GM19467 (cell line): ENCODE results near the gene APOBEC4.
"Not testable (repeated sequence)": the region's sequence is repeated elsewhere in the genome, so short reads cannot be mapped to it uniquely, and the experiment has no call there.

ENCODE experiments used
- ATAC-seq: cut with Tn5 transposase; IDR thresholded peaks from one replicate; pipeline ENCODE4 v1.9.1; 2021; ENCODE audit warnings: mild to moderate bottlenecking, moderate library complexity; ENCODE audit not compliant: unreplicated experiment

APOBEC4 gene, protein sequence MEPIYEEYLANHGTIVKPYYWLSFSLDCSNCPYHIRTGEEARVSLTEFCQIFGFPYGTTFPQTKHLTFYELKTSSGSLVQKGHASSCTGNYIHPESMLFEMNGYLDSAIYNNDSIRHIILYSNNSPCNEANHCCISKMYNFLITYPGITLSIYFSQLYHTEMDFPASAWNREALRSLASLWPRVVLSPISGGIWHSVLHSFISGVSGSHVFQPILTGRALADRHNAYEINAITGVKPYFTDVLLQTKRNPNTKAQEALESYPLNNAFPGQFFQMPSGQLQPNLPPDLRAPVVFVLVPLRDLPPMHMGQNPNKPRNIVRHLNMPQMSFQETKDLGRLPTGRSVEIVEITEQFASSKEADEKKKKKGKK

DNA sequence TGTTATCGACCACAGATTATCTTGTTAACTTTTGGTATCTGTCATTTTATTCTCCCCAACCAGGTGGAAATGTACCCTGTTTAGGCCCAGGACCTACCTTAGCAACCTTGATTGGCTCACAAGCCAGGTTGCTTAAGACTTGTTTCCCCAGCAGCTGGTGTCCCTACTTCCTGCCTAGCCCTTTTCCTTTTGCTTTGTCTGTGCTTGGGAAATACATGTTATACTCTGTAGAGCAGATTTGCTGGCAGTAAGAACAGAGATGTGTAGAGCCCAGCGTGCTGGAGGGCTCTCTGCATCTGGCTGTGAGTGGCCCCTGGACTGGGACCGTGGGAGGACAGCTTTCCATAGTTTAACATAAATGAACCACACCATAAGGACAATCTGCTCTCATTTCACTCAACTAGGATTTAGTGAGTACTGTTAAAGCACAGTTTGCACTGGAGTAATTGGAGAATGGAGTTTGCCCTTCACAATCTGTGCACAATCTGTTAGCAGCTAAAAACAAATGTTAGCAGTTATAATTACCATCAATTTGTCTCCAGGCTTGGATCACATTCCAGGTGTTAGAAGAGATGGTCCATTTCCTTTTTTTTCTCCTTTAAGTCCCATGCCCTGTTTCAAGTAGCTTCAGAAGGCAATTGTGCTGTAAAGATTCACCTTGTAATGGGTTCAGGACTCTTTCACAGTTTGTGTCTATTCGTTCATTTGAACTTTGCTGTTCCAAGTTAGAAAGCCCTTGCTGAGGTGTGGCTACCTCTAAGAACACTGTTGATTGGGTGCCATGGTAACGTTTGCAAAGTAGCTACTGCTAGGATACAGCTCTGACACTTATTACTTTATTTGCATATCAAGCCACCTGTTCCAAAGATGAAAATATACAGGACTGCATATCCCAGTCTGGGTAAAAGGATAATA is at the start of gene APOBEC4:
Gene APOBEC4 (minus strand): TSS at position 770 of the 915 bp plus-strand sequence. CDS start 4,535 bp downstream, outside the sequence.
- ATAC-seq, result no peak

DNA sequence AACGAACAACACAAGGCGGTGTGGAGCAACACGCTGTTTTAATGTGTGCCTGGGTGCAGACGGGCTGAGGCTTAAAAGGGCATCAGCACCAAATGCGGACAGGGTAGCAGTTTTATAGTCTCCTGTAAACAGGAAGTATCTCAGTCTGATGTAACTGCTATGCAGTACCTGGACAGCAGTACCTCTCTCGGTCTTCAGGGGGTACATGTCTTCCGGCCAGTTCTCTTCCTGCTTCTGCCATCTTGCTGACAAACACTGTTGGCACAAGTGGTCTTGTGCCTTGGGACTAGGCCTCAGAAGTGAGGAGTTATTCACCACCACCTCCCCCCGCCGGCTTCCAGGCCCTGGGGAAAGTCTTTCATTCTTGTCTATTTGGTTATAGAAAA is 49.7 kb upstream of the APOBEC4 start:
- no peak for ATAC-seq

DNA sequence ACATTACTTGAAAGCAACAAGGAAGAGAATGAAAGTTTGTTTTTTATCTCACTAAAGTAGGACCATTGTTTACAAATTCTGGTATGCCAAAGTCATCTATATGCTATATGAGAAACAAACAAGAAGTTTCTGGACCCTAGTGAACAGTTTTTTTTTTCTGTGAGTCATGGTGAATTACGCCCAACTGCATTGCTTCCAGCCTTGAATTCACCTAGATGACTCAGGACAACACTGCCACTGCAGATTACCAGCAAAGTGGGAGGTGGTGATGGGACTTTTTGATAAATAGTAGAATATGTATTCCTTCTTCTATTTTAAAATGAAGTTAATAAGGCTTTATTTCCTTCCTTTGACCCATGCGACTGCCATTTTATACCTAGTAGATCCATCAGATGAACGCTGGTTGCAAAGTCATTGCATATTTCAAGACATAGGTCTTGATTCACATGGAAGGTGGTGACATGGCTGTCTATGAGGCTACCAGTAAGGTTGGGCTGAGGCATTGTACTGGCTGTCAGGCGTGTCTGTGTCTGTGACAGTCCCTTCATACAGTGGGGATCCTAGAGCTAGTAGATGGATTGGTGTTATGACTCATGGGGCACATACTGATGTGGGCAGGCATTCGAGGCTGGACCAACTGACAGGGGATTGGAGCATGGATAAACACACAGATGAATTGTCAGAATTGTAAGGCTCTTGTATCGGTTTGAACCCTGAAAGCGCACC is 49.1 kb upstream of the APOBEC4 start:
- no peak for ATAC-seq

DNA sequence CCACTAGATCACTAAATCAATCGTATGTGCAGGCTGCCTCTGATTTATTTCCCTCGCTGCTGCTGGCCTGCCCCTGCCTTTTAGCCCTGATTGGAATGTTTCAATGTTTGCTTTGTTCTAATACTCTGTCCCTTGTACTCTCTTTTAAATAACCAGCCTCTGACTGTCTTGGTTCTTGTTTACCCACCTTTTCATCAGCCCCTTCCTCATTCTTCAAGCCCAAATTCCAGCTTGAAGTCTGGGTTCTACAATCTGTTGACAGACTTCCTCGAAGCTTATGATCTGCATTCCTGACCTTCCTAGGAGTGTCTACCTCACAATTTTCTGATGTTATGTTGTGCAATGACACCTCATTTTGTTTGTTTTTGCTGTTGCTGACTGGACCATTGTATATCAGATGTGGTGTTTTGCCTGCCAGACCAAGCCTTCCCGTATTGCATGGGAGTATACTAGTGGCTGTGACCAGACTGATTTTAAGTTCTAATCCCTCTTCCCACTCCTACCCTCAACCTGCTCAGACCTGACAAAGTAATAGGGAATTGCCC is 46.6 kb upstream of the APOBEC4 start:
- no peak for ATAC-seq

DNA sequence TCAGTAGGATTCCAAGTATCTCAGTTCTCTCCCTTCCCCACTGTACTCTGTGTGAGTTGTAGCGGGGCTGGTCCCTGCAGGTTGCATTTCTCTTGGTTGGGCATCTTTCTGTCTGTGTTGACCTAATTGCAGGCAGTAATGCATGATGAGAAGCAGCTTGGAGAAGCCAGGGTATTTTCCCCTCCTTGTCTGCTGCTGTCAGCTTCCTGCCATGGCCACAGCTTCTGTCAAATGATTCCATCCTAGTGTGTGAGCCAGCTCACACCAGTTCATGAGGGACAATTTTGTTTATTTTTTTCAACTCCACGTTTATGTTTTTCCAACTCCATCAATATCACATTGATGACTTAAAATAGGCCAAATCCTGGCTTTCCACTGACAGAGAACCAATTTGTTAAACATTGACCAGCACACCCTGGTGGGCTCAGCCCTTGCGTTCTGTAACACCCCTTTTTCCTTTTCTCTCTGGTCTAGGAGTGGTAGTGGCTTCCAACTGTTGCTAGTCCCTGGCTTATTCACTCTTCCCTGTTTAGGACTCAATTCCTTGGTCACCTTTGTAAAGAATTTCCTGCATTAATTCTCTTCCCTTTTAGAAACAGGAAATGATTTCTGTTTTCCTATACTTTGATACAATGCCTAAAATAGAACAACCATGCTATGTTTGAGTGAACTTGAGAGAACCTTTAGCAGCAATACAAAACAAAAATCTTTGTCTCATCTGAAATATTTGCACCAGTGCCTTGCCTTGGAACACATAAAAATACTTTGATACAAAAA is 44.9 kb upstream of the APOBEC4 start:
- ATAC-seq, result no peak

DNA sequence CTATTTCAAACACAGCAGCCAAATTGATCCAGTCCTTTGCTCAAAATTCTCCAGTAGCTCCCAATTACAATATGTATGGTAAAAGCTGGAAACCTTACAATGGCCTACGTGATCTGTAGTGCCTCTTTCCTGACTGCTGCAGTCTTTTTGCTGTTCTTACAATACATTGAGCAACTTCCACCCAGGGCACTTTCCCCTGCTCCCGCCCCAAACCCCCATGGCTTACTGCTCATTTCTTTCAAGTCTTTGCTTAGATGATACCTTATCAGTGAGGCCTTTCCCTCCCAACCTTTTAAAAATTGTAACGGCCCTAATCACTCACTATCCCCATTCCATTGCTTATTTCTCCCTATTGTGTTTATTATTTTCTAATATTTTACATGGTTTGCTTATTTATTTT is 43.9 kb upstream of the APOBEC4 start:
- ATAC-seq, result no peak

DNA sequence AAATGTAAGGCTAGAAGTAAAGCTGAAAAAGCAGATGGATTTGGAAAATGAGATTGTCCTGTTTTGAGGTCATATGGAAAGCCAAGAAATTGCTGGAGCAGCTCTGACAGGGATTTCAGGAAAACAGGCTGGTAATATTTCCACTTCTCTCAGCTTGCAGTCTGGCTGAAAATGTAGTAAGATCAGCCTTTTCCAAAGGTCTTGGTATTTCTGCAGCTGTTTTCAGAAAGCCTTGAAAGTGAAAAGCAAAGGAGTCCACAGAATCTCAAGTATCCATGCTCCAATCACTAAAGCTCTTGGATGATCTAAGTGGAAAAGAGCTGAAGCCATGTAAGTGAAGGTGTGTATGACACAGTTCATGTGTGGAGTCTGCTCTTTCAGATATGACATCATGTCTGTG is 41.6 kb upstream of the APOBEC4 start:
- ATAC-seq, result no peak

DNA sequence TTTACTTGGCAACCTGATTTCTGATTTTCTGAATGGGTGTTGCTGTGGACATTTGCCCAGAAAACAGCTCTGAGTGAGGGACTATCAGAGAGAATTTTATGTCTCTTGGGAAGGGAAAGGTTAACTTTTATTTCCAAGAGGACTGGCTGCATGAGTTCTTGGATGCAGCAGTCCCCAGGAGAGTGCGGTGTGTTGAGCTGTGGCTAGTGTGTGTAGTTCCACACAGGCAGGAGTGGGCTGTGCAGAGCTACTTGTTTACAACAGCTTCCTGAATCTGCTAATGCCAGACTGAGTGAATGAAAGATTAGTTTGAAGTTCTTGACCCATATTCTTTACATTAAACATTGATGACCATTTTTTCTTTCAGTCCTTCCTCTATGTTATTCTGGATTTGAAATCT is 41.0 kb upstream of the APOBEC4 start:
- no peak for ATAC-seq

DNA sequence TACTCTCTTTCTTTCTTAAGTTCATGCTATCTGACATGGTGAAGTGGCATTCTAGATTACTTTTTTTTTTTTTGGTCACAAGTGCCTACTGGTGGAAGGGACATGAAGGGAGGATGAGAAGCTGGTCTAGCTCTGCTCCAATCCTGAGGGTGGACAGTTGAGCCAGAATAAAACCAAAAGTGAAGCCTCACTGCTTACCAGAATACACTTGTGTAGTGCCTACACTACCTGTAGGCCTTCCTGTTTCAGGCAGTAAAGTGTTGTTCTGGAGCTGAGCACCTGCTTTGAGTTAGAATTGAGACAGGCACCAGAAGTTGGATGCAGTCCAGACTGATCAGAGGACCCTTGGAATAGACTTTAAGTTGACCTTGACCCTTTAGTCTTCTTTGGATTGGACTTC is 40.4 kb upstream of the APOBEC4 start:
- no peak for ATAC-seq

DNA sequence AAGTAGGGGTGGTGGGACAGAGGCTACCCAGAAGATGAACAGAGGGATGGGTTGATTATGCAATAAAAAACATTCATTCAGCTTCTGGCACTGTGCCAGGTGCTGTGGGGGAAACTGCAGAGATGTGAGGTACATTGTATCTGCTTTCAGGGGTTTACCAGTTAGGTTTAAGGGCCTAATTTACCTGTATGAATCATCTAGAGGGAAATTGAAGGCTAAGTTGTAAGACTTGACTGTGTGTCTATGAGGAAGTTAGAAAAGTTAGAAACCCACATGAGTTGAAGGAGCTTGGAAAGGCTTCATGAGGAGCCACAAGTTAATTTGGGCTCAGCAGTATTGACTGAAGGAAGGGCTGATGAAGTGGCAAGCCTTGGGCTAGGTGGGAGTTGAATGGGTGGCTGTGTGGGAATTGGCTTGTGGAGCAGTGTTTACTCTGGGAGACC is 36.7 kb upstream of the APOBEC4 start:
- ATAC-seq, result no peak

DNA sequence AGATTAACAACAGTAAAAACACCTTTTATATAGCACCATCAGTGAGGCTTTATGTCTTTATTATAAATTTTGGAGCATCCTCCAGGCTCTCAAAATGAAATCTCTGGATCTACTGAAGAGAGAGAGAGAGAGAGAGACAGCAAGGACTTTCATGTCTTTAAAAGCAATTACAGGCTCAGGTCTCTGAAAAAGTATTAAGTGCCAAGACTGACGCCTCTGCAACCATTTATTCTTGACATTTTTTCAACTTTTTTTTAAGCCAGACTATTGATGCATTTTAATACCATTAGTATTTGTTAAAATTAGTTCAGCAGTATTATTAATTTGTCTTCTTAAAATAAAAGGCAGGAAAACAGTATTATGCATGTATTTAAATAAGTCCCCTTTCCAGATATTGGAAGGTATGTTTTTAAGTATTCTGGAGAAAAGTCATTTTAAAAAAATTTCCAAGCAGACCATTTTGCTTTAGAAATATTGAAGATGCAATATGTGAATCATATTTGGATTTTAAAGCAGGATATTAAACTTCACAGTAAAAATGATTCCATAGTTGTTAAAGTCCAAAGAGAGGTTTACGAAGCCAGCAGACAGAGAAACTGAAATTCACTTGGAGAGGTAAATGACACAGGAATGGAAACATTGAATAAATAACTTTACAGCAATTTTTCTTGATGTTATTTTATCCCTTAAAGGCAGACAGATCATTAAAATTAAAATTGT is 35.4 kb upstream of the APOBEC4 start:
- no peak for ATAC-seq

DNA sequence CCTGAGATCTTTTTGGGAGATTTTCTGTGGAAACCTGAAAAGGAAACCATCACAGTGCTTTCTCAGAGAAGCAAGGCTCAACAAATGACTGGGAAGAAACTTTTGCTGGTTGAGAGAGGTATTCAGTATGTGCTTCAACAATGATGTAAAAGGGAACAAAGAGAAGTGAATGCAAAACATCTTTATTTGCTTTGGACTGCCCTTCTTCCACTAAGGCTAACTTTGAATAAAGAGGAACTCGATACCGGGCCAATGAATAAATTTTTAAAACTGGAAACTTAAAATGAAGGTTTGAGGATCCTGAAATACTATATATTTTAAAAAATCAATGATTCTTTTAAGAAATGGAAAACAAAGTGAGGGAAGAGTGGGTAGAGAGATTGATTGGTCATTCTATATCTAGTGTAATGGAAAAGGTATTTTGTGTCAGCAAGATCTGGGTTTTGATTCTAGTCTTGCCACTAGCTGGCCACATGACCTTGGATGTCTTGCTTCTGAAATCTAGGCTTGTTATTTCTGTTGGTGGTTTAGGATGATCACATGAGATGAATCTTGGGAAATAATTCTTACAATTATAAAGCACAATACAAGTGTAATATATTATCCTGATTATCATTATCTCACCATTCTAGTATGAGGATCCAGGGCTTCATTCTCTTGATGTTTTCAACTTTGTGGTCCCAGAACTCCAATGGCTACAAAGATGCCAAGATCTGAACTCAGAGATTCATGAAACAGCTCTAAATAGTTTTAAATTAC is 34.6 kb upstream of the APOBEC4 start:
- ATAC-seq, result no peak

DNA sequence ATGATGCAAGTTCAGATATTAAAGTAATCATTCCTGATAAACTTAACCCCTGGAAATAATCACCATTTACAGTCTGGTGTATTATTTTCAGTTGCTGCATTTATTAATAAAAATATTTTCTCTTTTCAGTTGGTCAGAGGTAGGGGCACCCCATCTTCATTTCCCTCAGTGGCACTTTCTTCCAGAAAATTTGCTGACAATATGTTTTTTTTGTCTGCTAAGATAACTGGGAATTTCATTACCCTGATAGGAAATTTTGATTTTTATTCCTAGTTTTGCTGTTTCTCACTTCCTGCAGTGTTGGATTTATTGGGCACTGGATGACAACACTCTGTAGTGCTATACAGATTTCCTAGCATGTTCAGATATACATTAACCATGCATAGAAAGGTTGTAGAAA is 33.1 kb upstream of the APOBEC4 start:
- ATAC-seq, result no peak

DNA sequence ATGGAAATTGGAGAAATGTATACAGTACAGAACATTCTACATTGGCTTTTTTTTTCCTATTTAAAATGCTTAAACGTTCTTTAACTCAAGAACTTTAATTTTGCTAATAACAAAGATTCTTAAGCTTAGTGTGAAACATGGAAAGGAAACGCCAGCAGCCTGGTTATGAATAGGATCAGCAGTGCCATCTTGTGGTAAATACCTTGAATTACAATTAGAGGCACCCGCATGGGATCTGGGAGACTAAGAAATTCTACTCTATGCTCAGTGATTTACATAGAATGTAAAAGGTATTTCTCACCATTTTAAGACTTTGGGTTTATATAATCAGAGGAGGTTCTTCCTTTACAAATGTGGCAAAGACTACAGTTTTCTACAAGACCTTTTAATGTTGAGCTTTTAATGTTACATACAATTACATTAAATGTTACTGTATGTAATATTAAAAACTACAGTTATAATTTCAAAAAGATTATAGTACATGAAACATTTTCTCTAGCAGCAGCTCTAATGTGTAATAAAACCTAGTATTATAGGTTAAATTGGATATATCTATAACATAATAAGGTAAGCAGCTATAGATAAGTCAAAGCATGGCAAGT is 32.1 kb upstream of the APOBEC4 start:
- ATAC-seq, result no peak

DNA sequence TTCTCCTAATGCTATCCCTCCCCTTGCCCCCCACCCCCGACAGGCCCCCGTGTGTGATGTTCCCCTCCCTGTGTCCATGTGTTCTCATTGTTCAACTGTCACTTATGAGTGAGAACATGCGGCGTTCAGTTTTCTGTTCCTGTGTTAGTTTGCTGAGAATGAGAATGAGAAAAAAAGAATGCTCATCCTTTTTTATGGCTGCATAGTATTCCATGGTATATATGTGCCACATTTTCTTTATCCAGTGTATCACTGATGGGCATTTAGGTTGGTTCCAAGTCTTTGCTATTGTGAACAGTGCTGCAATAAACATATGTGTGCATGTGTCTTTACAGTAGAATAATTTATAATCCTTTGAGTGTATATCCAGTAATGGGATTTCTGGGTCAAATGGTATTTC is 26.2 kb upstream of the APOBEC4 start:
- ATAC-seq, result not testable (repeated sequence)

DNA sequence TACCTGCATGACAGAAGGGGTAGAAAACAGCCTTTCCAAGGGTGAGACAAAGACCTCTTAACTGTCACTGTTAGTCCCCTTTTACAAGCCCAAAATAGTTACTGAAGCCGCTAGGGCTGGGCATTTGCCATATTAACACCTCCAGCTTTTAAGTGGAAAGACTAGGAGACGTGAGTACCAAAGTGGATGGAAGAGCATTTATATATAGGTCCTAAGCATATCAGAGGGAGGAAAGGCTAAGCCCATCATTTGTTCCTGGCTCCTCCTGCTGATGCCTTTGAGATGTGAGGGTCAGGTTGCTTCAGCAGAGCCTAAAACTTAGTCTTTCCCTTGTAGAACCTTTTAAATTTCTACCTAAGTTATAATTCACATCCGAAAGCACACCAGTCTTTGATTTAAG is 25.7 kb upstream of the APOBEC4 start:
- no peak for ATAC-seq

DNA sequence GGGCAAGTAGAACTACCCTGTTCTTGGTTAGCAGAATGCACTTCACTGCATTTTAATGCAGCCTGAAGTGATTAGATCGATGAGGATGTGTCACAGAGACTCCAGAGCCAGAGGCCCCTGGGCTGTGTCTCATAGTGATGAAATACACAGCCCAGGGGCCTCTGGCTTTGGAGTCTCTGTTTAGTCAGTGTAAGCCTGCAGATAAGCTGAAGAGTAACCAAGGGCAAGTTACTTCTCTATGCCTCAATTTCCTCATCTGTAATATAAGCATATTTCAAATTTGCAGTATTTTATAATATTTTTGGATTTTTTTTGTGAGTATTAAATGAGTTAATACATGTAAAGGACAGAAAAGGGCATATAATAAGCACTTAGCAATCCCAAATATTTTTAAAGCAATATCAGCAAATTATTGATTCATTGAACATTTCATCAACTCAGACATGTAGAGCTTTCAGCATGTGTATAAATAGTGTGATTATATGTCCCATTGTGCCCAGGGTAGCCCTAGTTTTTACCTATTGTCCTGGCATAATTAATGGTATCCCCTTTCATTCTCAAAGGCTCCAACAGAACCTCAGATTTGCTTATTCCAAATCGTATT is 23.6 kb upstream of the APOBEC4 start:
- ATAC-seq, result no peak
